Keratinocyte (primary cell): ENCODE data around the gene HLA-DMA. TPM values are rescaled to one million over a fixed set of nuclear protein-coding genes. Genes with fewer than 3 reads are reported as not detected.

ENCODE experiments used
- DNase-seq: peaks from one replicate; pipeline ENCODE4 v3.0.0-alpha.2; 2011; ENCODE audit warnings: low read depth, missing footprints, low spot score
- FAIRE-seq: peaks from 2 replicates; lab custom pipeline; 2011; peaks lifted over from hg19 to GRCh38; lab: Jason Lieb, UNC
- H2AFZ ChIP-seq: 2 replicates; pipeline ENCODE4 v1.6.0; 2012; ENCODE audit warnings: low read length, control low read depth, inconsistent platforms; ENCODE audit not compliant: control insufficient read depth
- H3K27ac ChIP-seq: 2 replicates; pipeline ENCODE4 v1.5.1; 2011; ENCODE audit warnings: low read length; ENCODE audit not compliant: control insufficient read depth, insufficient read depth
- H3K27me3 ChIP-seq: 3 replicates; pipeline ENCODE4 v1.6.0; 2011; ENCODE audit warnings: low read length; ENCODE audit not compliant: control insufficient read depth, insufficient read depth; ENCODE audit errors: extremely low read depth
- H3K36me3 ChIP-seq, 2 experiments: 2 replicates in 1 of 2; 3 replicates in 1 of 2; pipeline ENCODE4 v1.5.1; 2011; ENCODE audit warnings: low read length in 2 of 2, mild to moderate bottlenecking in 1 of 2; ENCODE audit not compliant: control insufficient read depth in 2 of 2, insufficient read depth in 2 of 2; ENCODE audit errors: extremely low read depth in 1 of 2
- H3K4me1 ChIP-seq: 3 replicates; pipeline ENCODE4 v1.5.1; 2011; ENCODE audit warnings: low read length; ENCODE audit not compliant: control insufficient read depth, insufficient read depth; ENCODE audit errors: extremely low read depth
- H3K4me2 ChIP-seq: 3 replicates; pipeline ENCODE4 v1.6.0; 2011; ENCODE audit warnings: low read depth, low read length; ENCODE audit not compliant: control insufficient read depth, insufficient read depth; ENCODE audit errors: extremely low read depth
- H3K4me3 ChIP-seq, 3 experiments: fragments of 200-600 bp in 1 of 3; sonication (generic) in 1 of 3; 2 replicates in 2 of 3; 3 replicates in 1 of 3; pipeline ENCODE4 v1.5.1; 2011 to 2016; ENCODE audit warnings: low read length in 3 of 3, mild to moderate bottlenecking in 3 of 3, control low read depth in 2 of 3, inconsistent platforms in 1 of 3, low read depth in 1 of 3, mixed read lengths in 1 of 3, mixed run types in 1 of 3, moderate library complexity in 1 of 3; ENCODE audit not compliant: control insufficient read depth in 2 of 3, insufficient read depth in 2 of 3; ENCODE audit errors: extremely low read depth in 1 of 3
- H3K79me2 ChIP-seq: 2 replicates; pipeline ENCODE4 v1.6.0; 2012; ENCODE audit warnings: low read length; ENCODE audit not compliant: control insufficient read depth, insufficient read depth
- H3K9ac ChIP-seq: 3 replicates; pipeline ENCODE4 v1.6.0; 2011; ENCODE audit warnings: low read length; ENCODE audit not compliant: control insufficient read depth, insufficient read depth; ENCODE audit errors: extremely low read depth
- H3K9me1 ChIP-seq: 3 replicates; pipeline ENCODE4 v1.6.0; 2011; ENCODE audit warnings: low read length; ENCODE audit not compliant: control insufficient read depth, insufficient read depth; ENCODE audit errors: extremely low read depth
- H3K9me3 ChIP-seq: 2 replicates; pipeline ENCODE4 v1.5.1; 2012; ENCODE audit warnings: low read depth, low read length; ENCODE audit not compliant: control insufficient read depth
- H4K20me1 ChIP-seq: 3 replicates; pipeline ENCODE4 v1.6.0; 2011; ENCODE audit warnings: low read length; ENCODE audit not compliant: control insufficient read depth, insufficient read depth; ENCODE audit errors: extremely low read depth
- EZH2 ChIP-seq: IDR thresholded peaks from one replicate; pipeline ENCODE4 v1.6.1; 2012; ENCODE audit warnings: inconsistent platforms, mild to moderate bottlenecking, low read length, moderate library complexity
- dilution Hi-C: fragments of 300-500 bp; cut with MboI; formaldehyde crosslinking; loops from one replicate; pipeline ENCODE4 v1.7.0; 2020; ENCODE audit warnings: low sequenced_read_pairs; ENCODE audit not compliant: extremely low pct_ligation_motif_present
- polyA plus RNA-seq, 5 experiments: library from polyadenylated mRNA; depleted of rRNA in 3 of 5; stranded (reverse) in 3 of 5; stranded (forward) in 1 of 5; unstranded in 1 of 5; fragments of >200 nt; gene quantifications; 1 replicate in 1 of 5; 2 replicates in 3 of 5; 3 replicates in 1 of 5; pipeline versions ENCODE4 v1.2.1 to v1.2.3, GENCODE V29; 2011 to 2012; ENCODE audit warnings: missing spikeins in 2 of 5, low read depth in 1 of 5, low replicate concordance in 1 of 5
- TF ChIP-seq, protein P1 (sequence below), 3 experiments: IDR thresholded peaks in 1 of 3; conservative IDR thresholded peaks in 1 of 3; optimal IDR thresholded peaks in 1 of 3; 2 replicates in 2 of 3; 3 replicates in 1 of 3; pipeline versions ENCODE3 to v1.5.1; 2011; ENCODE audit warnings: low read length in 3 of 3, mild to moderate bottlenecking in 3 of 3, moderate library complexity in 2 of 3, control low read depth in 1 of 3, inconsistent platforms in 1 of 3; ENCODE audit not compliant: insufficient read depth in 2 of 3; ENCODE audit errors: extremely low read depth in 1 of 3

Gene HLA-DMA
- polyA plus RNA-seq, 1 donor (not counting 4 experiments of a cell fraction or from before 2014, with no cell fraction given) = 2.6 TPM

DNA sequence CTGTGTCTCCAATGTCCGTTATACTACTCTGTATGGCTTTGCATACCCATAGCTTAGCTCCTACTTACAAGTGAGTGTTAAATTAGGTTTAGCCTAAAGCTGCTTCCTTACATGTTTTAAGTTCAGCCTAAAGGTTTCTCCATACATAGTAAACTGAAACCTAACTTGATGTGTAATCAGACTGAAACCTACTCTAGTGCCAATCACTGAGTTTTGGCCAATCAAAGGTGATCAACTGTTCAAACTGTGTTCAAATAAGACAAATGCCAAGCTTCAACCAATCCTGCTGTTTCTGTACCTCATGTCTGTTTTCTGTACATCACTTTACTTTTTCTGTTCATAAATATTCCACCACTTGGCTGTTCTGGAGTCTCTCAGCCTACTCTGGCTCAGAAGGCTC is 36.5 kb upstream of the HLA-DMA start:
- FAIRE-seq = no peak
- H3K36me3 ChIP-seq = no peaks in the 10 kb centered on the region
- dilution Hi-C loops = no loop called here
- H3K4me2 ChIP-seq = no peak overlapping the region
- no peaks in the 10 kb centered on the region for H4K20me1 ChIP-seq
- no peak overlapping the region for H3K9ac ChIP-seq
- TF ChIP-seq, protein P1, sequence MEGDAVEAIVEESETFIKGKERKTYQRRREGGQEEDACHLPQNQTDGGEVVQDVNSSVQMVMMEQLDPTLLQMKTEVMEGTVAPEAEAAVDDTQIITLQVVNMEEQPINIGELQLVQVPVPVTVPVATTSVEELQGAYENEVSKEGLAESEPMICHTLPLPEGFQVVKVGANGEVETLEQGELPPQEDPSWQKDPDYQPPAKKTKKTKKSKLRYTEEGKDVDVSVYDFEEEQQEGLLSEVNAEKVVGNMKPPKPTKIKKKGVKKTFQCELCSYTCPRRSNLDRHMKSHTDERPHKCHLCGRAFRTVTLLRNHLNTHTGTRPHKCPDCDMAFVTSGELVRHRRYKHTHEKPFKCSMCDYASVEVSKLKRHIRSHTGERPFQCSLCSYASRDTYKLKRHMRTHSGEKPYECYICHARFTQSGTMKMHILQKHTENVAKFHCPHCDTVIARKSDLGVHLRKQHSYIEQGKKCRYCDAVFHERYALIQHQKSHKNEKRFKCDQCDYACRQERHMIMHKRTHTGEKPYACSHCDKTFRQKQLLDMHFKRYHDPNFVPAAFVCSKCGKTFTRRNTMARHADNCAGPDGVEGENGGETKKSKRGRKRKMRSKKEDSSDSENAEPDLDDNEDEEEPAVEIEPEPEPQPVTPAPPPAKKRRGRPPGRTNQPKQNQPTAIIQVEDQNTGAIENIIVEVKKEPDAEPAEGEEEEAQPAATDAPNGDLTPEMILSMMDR (optimal IDR thresholded peaks at IDR 0.05 in 1 of 3, IDR thresholded peaks at IDR 0.05 in 1 of 3, conservative IDR thresholded peaks at IDR 0.05 in 1 of 3; ENCODE audit: extremely low read depth in 1 of 3, insufficient read depth in 2 of 3, low read length in 3 of 3) = no peak
- no peak for TF ChIP-seq EZH2
- no peaks in the 10 kb centered on the region for H3K9me3 ChIP-seq
- no peak for DNase-seq
- H2AFZ ChIP-seq = no peak overlapping the region
- no peaks in the 10 kb centered on the region for H3K9me1 ChIP-seq
- H3K27me3 ChIP-seq = no peaks in the 10 kb centered on the region
- H3K27ac ChIP-seq = no peak overlapping the region
- H3K4me3 ChIP-seq = no peak overlapping the region
- no peaks in the 10 kb centered on the region for H3K79me2 ChIP-seq
- no peaks in the 10 kb centered on the region for H3K4me1 ChIP-seq

DNA sequence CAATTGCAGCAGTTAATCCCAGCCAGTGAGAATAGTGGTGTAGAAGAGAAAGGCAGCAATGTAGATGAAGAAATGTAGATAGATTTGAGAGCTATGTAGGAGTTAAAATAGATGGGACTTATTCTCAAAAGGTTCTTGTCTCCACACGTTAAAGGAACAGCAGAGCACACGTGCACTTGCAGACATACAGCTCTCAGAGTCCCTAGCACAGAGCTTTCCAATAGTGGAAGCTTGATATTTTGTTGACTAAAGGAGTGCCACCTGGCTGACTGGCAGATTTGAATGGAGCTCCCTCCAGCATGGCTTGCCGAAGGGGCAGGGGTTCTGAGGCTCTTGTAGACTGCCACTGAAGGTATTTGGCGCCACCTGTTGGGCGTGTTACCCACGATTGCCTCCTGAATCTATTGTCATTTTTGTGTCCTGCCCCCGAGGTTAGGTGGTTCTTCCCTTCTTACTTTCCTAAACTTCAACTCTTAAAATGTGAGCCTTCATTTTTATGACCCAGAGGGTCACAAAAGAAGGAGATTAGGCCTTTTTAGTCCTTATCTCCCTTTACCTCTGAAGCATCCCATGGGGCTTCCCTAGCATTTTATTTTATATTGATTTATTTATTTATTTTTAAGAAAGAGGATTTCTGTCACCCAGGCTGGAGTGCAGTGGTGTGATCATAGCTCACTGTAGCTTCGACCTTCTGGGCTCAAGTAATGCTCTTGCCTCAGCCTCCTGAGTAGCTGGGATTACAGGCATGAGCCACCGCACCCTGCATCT is 31.9 kb upstream of the HLA-DMA start:
- dilution Hi-C loops = no loop called here

More for the DNA sequence above, 31.9 kb upstream of the HLA-DMA start:
- H4K20me1 ChIP-seq = peaks cover 17% of the 10 kb centered on the region
- DNase-seq (no peak), FAIRE-seq (peak; percentile 13)
- H3K9ac ChIP-seq = no peak overlapping the region
- no peak overlapping the region for H2AFZ ChIP-seq
- peaks cover 13 to 15% of the 10 kb centered on the region in 2 experiments for H3K36me3 ChIP-seq
- no peak overlapping the region for H3K4me3 ChIP-seq
- no peaks in the 10 kb centered on the region for H3K4me1 ChIP-seq
- no peak overlapping the region for H3K27ac ChIP-seq
- H3K27me3 ChIP-seq = no peaks in the 10 kb centered on the region
- H3K9me1 ChIP-seq = no peaks in the 10 kb centered on the region
- no peak overlapping the region for H3K4me2 ChIP-seq
- peaks cover 2% of the 10 kb centered on the region for H3K79me2 ChIP-seq
- H3K9me3 ChIP-seq = no peaks in the 10 kb centered on the region
- no peak for TF ChIP-seq EZH2
- TF ChIP-seq, protein P1 (optimal IDR thresholded peaks at IDR 0.05 in 1 of 3, IDR thresholded peaks at IDR 0.05 in 1 of 3, conservative IDR thresholded peaks at IDR 0.05 in 1 of 3; ENCODE audit: extremely low read depth in 1 of 3, insufficient read depth in 2 of 3, low read length in 3 of 3) = peak; percentile 89 to 95 (median 94)
